ENCODE results near the gene FAT1. TPM values are rescaled to one million over a fixed set of nuclear protein-coding genes. Genes with fewer than 3 reads are reported as not detected.

FAT1 gene
- total RNA-seq, 4 donors from 2014 or later = 2.3 to 9.7 (median 4.8) TPM

GRCh38 chr4:186584912-186585311 is 138.7 kb downstream of the FAT1 start:
- Histone ChIP-seq H3K27ac (no peak overlapping the region), H3K9me3 (no peaks in the 10 kb centered on the region), H3K27me3 (no peaks in the 10 kb centered on the region), H3K4me3 (no peak overlapping the region), H3K36me3 (no peaks in the 10 kb centered on the region), H3K4me1 (no peaks in the 10 kb centered on the region)
- TF ChIP-seq POLR2A (IDR thresholded peaks at IDR 0.05) (no peak), CTCF (IDR thresholded peaks at IDR 0.05 in 4 of 5, conservative IDR thresholded peaks at IDR 0.05 in 1 of 5) (no peak)
- intact Hi-C loops (cut with DNase I; ENCODE audit: low total_unique reads) (no loop called here), in situ Hi-C loops (cut with MboI; ENCODE audit: low sequenced_read_pairs in 4 of 4) (loop anchor here (5.0 to 25.0 kb wide), 3 partner anchors 283 to 298 kb away; no protein-coding TSS in a partner anchor)
- no peak for DNase-seq
- ATAC-seq = no peak

- no peaks in the 10 kb centered on the region for H3K36me3 ChIP-seq
- ATAC-seq (no peak), DNase-seq (no peak)
- no peak overlapping the region for H3K4me3 ChIP-seq
- TF ChIP-seq CTCF (IDR thresholded peaks at IDR 0.05 in 4 of 5, conservative IDR thresholded peaks at IDR 0.05 in 1 of 5) = no peak
- TF ChIP-seq POLR2A (IDR thresholded peaks at IDR 0.05) = no peak
- no peaks in the 10 kb centered on the region for H3K9me3 ChIP-seq
- no peaks in the 10 kb centered on the region for H3K4me1 ChIP-seq
- H3K27me3 ChIP-seq = no peaks in the 10 kb centered on the region
- in situ Hi-C loops (cut with MboI; ENCODE audit: low sequenced_read_pairs in 4 of 4) = loop anchor here in 3 of 4 donors (10.0 to 25.0 kb wide), 2 partner anchors 287 to 294 kb away; no protein-coding TSS in a partner anchor
- intact Hi-C loops (cut with DNase I; ENCODE audit: low total_unique reads) = no loop called here
- H3K27ac ChIP-seq = no peak overlapping the region
Observed at GRCh38 chr4:186581421-186581820, 142.2 kb downstream of the FAT1 start.

GRCh38 chr4:186580669-186581068 is 143.0 kb downstream of the FAT1 start:
- H3K27me3 ChIP-seq = no peaks in the 10 kb centered on the region
- H3K36me3 ChIP-seq = no peaks in the 10 kb centered on the region
- intact Hi-C loops (cut with DNase I; ENCODE audit: low total_unique reads) = no loop called here
- no peak overlapping the region for H3K4me3 ChIP-seq
- in situ Hi-C loops (cut with MboI; ENCODE audit: low sequenced_read_pairs in 4 of 4) = loop anchor here in 3 of 4 donors (10.0 to 25.0 kb wide), 2 partner anchors 286 to 293 kb away; no protein-coding TSS in a partner anchor
- H3K27ac ChIP-seq = no peak overlapping the region
- no peaks in the 10 kb centered on the region for H3K4me1 ChIP-seq
- no peak for TF ChIP-seq POLR2A (IDR thresholded peaks at IDR 0.05)
- TF ChIP-seq CTCF (IDR thresholded peaks at IDR 0.05 in 4 of 5, conservative IDR thresholded peaks at IDR 0.05 in 1 of 5) = no peak
- DNase-seq = no peak
- H3K9me3 ChIP-seq = no peaks in the 10 kb centered on the region
- ATAC-seq = no peak

GRCh38 chr4:186570193-186570996 is 153.3 kb downstream of the FAT1 start:
- Histone ChIP-seq H3K4me3 (peak overlapping the region in 1 of 4 donors; percentile 6), H3K36me3 (no peaks in the 10 kb centered on the region), H3K27me3 (no peaks in the 10 kb centered on the region), H3K27ac (no peak overlapping the region), H3K9me3 (no peaks in the 10 kb centered on the region), H3K4me1 (no peaks in the 10 kb centered on the region)
- in situ Hi-C loops (cut with MboI; ENCODE audit: low sequenced_read_pairs in 4 of 4) = no loop called here
- intact Hi-C loops (cut with DNase I; ENCODE audit: low total_unique reads) = no loop called here
- DNase-seq (no peak), ATAC-seq (no peak)
- TF ChIP-seq CTCF (IDR thresholded peaks at IDR 0.05 in 4 of 5, conservative IDR thresholded peaks at IDR 0.05 in 1 of 5) (no peak), POLR2A (IDR thresholded peaks at IDR 0.05) (no peak)

Measured in gastrocnemius medialis (tissue), 4 donors.